WERI-Rb-1 (cell line): ENCODE measurements around the gene CHST11.

Experiments
- DNase-seq: peaks from one replicate; pipeline ENCODE4 v3.0.0-alpha.2; 2020
- H3K27ac ChIP-seq: fragments of 250-450 bp; sonication (Bioruptor Pico); 2 replicates; pipeline ENCODE4 v1.5.1; 2020; ENCODE audit warnings: mild to moderate bottlenecking, moderate library complexity
- H3K27me3 ChIP-seq: fragments of 250-450 bp; sonication (Bioruptor Pico); 2 replicates; pipeline ENCODE4 v1.5.1; 2021; ENCODE audit warnings: mild to moderate bottlenecking, low read depth, moderate library complexity; ENCODE audit not compliant: insufficient read depth, severe bottlenecking
- H3K36me3 ChIP-seq: fragments of 250-450 bp; sonication (Bioruptor Pico); 2 replicates; pipeline ENCODE4 v1.5.1; 2020; ENCODE audit warnings: mild to moderate bottlenecking, moderate library complexity
- H3K4me3 ChIP-seq: 2 replicates; pipeline ENCODE4 v1.5.1; 2011; ENCODE audit warnings: low read depth, mild to moderate bottlenecking, control low read depth, low read length
- H3K9me3 ChIP-seq: fragments of 250-450 bp; sonication (Bioruptor Pico); 2 replicates; pipeline ENCODE4 v1.5.1; 2021; ENCODE audit warnings: mild to moderate bottlenecking, moderate library complexity; ENCODE audit not compliant: severe bottlenecking
- CTCF ChIP-seq: IDR thresholded peaks from 2 replicates; pipeline ENCODE4 v1.5.1; 2011; ENCODE audit warnings: low read depth, mild to moderate bottlenecking, control low read depth, inconsistent platforms, low read length

The CHST11 gene

GRCh38 chr12:104423809-104424208 lies 32.9 kb upstream of the CHST11 start:
- no peak for TF ChIP-seq CTCF
- H3K36me3 ChIP-seq, result no peaks in the 10 kb centered on the region
- no peaks in the 10 kb centered on the region for H3K9me3 ChIP-seq
- H3K27ac ChIP-seq, result no peak overlapping the region
- DNase-seq, result no peak
- H3K4me3 ChIP-seq, result no peak overlapping the region
- no peaks in the 10 kb centered on the region for H3K27me3 ChIP-seq

- no peak overlapping the region for H3K4me3 ChIP-seq
- no peak for DNase-seq
- H3K9me3 ChIP-seq, result no peaks in the 10 kb centered on the region
- H3K27me3 ChIP-seq, result no peaks in the 10 kb centered on the region
- no peak overlapping the region for H3K27ac ChIP-seq
- H3K36me3 ChIP-seq, result no peaks in the 10 kb centered on the region
- TF ChIP-seq CTCF, result no peak
Measured at GRCh38 chr12:104424955-104425354, 31.8 kb upstream of the CHST11 start.

GRCh38 chr12:104425614-104426013 lies 31.1 kb upstream of the CHST11 start:
- H3K9me3 ChIP-seq, result no peaks in the 10 kb centered on the region
- no peak for DNase-seq
- no peaks in the 10 kb centered on the region for H3K27me3 ChIP-seq
- H3K27ac ChIP-seq, result no peak overlapping the region
- H3K4me3 ChIP-seq, result no peak overlapping the region
- no peaks in the 10 kb centered on the region for H3K36me3 ChIP-seq
- TF ChIP-seq CTCF, result no peak

GRCh38 chr12:104426926-104427546 lies 29.7 kb upstream of the CHST11 start:
- no peak overlapping the region for H3K4me3 ChIP-seq
- no peaks in the 10 kb centered on the region for H3K9me3 ChIP-seq
- no peak overlapping the region for H3K27ac ChIP-seq
- no peaks in the 10 kb centered on the region for H3K36me3 ChIP-seq
- no peak for DNase-seq
- no peak for TF ChIP-seq CTCF
- no peaks in the 10 kb centered on the region for H3K27me3 ChIP-seq

GRCh38 chr12:104427547-104427938 lies 29.2 kb upstream of the CHST11 start:
- Histone ChIP-seq H3K27ac (no peak overlapping the region), H3K9me3 (no peaks in the 10 kb centered on the region), H3K4me3 (no peak overlapping the region), H3K27me3 (no peaks in the 10 kb centered on the region), H3K36me3 (no peaks in the 10 kb centered on the region)
- TF ChIP-seq CTCF, result no peak
- DNase-seq, result no peak

GRCh38 chr12:104433061-104433460 lies 23.7 kb upstream of the CHST11 start:
- no peak for TF ChIP-seq CTCF
- Histone ChIP-seq H3K9me3 (no peaks in the 10 kb centered on the region), H3K27ac (no peak overlapping the region), H3K27me3 (no peaks in the 10 kb centered on the region), H3K4me3 (no peak overlapping the region), H3K36me3 (no peaks in the 10 kb centered on the region)
- DNase-seq, result no peak
